ENCODE results near the gene NEMP2.
"Not testable (repeated sequence)": the region's sequence is repeated elsewhere in the genome, so short reads cannot be mapped to it uniquely, and the experiment has no call there.

NEMP2 gene

DNA sequence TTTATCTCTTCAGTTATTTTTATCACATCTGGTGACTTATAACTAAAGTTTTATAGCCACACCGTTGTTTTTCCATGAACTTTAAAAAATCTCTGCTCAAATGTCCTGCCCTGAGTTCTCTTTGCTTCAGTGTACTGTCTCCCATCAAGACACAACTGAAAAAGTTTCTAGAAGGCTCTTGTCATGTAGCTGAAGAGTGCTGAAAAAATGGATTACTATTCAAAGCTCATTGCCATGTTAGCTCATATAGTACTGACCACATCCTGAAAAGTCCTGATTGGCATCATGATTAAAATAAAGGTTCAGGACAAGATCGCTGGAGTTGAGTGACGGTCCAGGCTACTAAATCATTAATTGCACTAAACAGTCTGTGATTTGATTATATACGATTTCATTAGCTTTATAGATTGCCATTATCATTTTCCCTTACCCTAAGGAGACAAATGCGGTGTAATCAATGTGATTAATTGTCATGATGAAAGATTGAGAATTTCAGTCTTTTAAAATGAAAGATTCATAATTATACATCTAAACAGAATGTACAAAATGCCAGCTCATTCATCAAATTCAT, 64.2 kb downstream of the NEMP2 start (continued):
- TF ChIP-seq, protein P1, sequence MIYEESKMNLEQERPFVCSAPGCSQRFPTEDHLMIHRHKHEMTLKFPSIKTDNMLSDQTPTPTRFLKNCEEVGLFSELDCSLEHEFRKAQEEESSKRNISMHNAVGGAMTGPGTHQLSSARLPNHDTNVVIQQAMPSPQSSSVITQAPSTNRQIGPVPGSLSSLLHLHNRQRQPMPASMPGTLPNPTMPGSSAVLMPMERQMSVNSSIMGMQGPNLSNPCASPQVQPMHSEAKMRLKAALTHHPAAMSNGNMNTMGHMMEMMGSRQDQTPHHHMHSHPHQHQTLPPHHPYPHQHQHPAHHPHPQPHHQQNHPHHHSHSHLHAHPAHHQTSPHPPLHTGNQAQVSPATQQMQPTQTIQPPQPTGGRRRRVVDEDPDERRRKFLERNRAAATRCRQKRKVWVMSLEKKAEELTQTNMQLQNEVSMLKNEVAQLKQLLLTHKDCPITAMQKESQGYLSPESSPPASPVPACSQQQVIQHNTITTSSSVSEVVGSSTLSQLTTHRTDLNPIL (CRISPR knock-in tag; IDR thresholded peaks at IDR 0.05; ENCODE audit: low read depth), result peak; percentile 73; the same call in 1 of the 2 replicates
- TF ChIP-seq RARB (CRISPR knock-in tag; IDR thresholded peaks at IDR 0.05), result no peak

DNA sequence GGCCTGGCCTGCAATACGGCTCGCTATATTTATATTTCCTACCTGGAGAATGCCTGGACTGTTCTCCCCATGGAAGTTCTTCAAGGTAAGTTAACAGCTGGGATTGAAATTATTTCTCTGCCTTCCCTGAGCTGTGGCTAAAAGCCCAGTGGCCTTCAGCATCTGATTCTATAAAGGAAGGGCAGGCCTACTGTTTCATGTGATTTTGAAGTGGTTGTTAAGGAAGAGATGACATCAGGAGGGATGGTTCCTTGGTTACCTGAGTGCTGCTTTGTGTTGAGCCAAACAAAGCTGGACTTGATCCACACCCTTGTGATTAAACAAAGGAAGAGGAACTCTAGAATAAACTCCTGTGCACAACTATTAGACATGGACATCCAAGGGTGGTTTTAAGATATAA, 64.8 kb downstream of the NEMP2 start:
- TF ChIP-seq SNAI2 (CRISPR knock-in tag; IDR thresholded peaks at IDR 0.05) (no peak), ESRRG (CRISPR knock-in tag; IDR thresholded peaks at IDR 0.05) (no peak), ZNF8 (CRISPR knock-in tag; IDR thresholded peaks at IDR 0.05) (no peak), ARNTL (CRISPR knock-in tag; IDR thresholded peaks at IDR 0.05; ENCODE audit: borderline replicate concordance, low read depth) (no peak), ZNF565 (CRISPR knock-in tag; conservative IDR thresholded peaks at IDR 0.05; ENCODE audit: low read depth) (no peak), BACH2 (CRISPR knock-in tag; IDR thresholded peaks at IDR 0.05; ENCODE audit: borderline replicate concordance) (no peak), ZNF70 (CRISPR knock-in tag; IDR thresholded peaks at IDR 0.05) (no peak), TOX (CRISPR knock-in tag; IDR thresholded peaks at IDR 0.05; ENCODE audit: borderline replicate concordance) (no peak), TCF4 (CRISPR knock-in tag; IDR thresholded peaks at IDR 0.05; ENCODE audit: borderline replicate concordance) (no peak)
- TF ChIP-seq, protein P2, sequence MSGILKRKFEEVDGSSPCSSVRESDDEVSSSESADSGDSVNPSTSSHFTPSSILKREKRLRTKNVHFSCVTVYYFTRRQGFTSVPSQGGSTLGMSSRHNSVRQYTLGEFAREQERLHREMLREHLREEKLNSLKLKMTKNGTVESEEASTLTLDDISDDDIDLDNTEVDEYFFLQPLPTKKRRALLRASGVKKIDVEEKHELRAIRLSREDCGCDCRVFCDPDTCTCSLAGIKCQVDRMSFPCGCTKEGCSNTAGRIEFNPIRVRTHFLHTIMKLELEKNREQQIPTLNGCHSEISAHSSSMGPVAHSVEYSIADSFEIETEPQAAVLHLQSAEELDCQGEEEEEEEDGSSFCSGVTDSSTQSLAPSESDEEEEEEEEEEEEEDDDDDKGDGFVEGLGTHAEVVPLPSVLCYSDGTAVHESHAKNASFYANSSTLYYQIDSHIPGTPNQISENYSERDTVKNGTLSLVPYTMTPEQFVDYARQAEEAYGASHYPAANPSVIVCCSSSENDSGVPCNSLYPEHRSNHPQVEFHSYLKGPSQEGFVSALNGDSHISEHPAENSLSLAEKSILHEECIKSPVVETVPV (CRISPR knock-in tag; IDR thresholded peaks at IDR 0.05), result no peak
- TF ChIP-seq, protein P3, sequence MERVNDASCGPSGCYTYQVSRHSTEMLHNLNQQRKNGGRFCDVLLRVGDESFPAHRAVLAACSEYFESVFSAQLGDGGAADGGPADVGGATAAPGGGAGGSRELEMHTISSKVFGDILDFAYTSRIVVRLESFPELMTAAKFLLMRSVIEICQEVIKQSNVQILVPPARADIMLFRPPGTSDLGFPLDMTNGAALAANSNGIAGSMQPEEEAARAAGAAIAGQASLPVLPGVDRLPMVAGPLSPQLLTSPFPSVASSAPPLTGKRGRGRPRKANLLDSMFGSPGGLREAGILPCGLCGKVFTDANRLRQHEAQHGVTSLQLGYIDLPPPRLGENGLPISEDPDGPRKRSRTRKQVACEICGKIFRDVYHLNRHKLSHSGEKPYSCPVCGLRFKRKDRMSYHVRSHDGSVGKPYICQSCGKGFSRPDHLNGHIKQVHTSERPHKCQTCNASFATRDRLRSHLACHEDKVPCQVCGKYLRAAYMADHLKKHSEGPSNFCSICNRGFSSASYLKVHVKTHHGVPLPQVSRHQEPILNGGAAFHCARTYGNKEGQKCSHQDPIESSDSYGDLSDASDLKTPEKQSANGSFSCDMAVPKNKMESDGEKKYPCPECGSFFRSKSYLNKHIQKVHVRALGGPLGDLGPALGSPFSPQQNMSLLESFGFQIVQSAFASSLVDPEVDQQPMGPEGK (CRISPR knock-in tag; IDR thresholded peaks at IDR 0.05; ENCODE audit: borderline replicate concordance), result no peak
- ATAC-seq, result peak; percentile 77

DNA sequence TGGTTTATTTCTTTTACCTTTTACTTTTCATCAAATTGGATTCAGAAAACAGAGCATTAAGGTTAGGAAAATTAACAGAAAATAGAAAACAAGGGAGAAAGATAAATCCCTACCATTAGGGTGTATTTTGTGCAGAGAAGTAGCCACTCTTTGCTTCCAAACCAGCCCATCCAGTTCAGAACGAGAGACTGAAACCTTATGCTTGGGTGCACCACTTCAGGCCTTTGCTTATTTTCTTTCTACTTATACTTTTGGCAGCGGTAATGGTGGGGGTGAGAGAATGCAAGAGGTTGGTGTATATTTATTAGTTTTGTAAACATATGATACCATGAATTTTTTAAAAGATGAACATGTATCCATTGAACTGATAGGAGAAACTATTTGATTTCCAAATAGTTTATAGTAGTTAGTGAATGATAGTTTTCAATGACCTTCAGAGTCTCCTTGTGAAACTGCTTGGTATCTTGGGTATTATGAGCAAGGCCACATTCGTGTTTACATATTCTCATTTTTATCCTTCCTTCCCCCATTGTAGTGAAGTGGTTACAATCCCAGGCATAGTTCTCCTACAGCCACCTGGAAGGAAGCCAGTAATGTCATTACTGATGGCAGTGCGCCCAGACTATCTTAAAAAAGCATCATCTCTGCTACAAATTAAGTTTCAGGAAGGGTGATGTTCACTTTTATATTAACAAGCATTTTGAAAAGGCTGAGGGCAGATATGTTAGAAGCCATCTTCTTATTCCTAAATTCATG, 65.5 kb downstream of the NEMP2 start:
- ATAC-seq, result peak; percentile 86
- TF ChIP-seq ISL1 (CRISPR knock-in tag; IDR thresholded peaks at IDR 0.05) (peak; percentile 100), SNAI2 (CRISPR knock-in tag; IDR thresholded peaks at IDR 0.05) (no peak), BACH2 (CRISPR knock-in tag; IDR thresholded peaks at IDR 0.05; ENCODE audit: borderline replicate concordance) (no peak), ZNF8 (CRISPR knock-in tag; IDR thresholded peaks at IDR 0.05) (0 out of 2 replicates have a peak, but pooled peaks have one; percentile 6), ESRRG (CRISPR knock-in tag; IDR thresholded peaks at IDR 0.05) (peak; percentile 72; the same call in 1 of the 2 replicates), GLIS3 (CRISPR knock-in tag; IDR thresholded peaks at IDR 0.05) (peak; percentile 94; the same call in 1 of the 2 replicates)
- TF ChIP-seq, protein P3 (CRISPR knock-in tag; IDR thresholded peaks at IDR 0.05; ENCODE audit: borderline replicate concordance), result 0 out of 2 replicates have a peak, but pooled peaks have one; percentile 25
- TF ChIP-seq, protein P4, sequence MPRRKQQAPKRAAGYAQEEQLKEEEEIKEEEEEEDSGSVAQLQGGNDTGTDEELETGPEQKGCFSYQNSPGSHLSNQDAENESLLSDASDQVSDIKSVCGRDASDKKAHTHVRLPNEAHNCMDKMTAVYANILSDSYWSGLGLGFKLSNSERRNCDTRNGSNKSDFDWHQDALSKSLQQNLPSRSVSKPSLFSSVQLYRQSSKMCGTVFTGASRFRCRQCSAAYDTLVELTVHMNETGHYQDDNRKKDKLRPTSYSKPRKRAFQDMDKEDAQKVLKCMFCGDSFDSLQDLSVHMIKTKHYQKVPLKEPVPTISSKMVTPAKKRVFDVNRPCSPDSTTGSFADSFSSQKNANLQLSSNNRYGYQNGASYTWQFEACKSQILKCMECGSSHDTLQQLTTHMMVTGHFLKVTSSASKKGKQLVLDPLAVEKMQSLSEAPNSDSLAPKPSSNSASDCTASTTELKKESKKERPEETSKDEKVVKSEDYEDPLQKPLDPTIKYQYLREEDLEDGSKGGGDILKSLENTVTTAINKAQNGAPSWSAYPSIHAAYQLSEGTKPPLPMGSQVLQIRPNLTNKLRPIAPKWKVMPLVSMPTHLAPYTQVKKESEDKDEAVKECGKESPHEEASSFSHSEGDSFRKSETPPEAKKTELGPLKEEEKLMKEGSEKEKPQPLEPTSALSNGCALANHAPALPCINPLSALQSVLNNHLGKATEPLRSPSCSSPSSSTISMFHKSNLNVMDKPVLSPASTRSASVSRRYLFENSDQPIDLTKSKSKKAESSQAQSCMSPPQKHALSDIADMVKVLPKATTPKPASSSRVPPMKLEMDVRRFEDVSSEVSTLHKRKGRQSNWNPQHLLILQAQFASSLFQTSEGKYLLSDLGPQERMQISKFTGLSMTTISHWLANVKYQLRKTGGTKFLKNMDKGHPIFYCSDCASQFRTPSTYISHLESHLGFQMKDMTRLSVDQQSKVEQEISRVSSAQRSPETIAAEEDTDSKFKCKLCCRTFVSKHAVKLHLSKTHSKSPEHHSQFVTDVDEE (CRISPR knock-in tag; IDR thresholded peaks at IDR 0.05), result peak; percentile 84
- TF ChIP-seq, protein P2 (CRISPR knock-in tag; IDR thresholded peaks at IDR 0.05), result peak; percentile 29; the same call in 1 of the 2 replicates

DNA sequence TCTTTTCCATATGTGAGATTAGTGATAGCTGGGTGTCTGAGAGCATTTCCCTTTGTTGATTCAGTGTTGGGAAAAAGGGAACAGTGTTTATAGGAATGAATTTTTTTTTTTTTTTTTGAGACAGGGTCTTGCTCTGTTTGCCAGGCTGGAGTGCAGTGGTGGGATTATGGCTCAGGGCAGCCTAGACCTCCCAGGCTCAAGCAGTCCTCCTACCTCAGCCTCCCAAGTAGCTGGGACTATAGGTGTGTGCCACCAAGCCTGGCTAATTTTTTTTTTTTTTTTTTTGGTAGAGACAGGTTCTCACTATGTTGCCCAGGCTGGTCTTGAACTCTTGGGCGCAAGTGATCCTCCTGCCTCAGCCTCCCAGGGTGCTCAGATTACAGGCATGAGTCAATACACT, 66.2 kb downstream of the NEMP2 start:
- not testable (repeated sequence) for ATAC-seq
